HG03378 (cell line): Measurements from ENCODE around the gene MCOLN2.
A peak's percentile ranks its signal among the peaks of the same experiment; 100 is the strongest.
"Not testable (repeated sequence)": the region's sequence is repeated elsewhere in the genome, so short reads cannot be mapped to it uniquely, and the experiment has no call there.

Experiments
- ATAC-seq: cut with Tn5 transposase; IDR thresholded peaks from one replicate; pipeline ENCODE4 v1.9.1; 2021; ENCODE audit warnings: mild to moderate bottlenecking, moderate library complexity; ENCODE audit not compliant: unreplicated experiment

The MCOLN2 gene

GRCh38 chr1:84944767-84945486 lies 52.0 kb downstream of the MCOLN2 start:
- ATAC-seq = peak; percentile 88

- no peak for ATAC-seq
Measured at GRCh38 chr1:84941843-84942242, 55.1 kb downstream of the MCOLN2 start.

- no peak for ATAC-seq
Measured at GRCh38 chr1:84940481-84940880, 56.4 kb downstream of the MCOLN2 start.

GRCh38 chr1:84939761-84940160 lies 57.2 kb downstream of the MCOLN2 start:
- no peak for ATAC-seq

- no peak for ATAC-seq
Measured at GRCh38 chr1:84939151-84939550, 57.8 kb downstream of the MCOLN2 start.

GRCh38 chr1:84936116-84936810 lies 60.6 kb downstream of the MCOLN2 start:
- ATAC-seq = no peak

GRCh38 chr1:84933011-84933611 lies 63.8 kb downstream of the MCOLN2 start:
- no peak for ATAC-seq

- no peak for ATAC-seq
Measured at GRCh38 chr1:84930831-84931230, 66.1 kb downstream of the MCOLN2 start.

- ATAC-seq = no peak
Measured at GRCh38 chr1:84930329-84930728, 66.6 kb downstream of the MCOLN2 start.

GRCh38 chr1:84929581-84929980 lies 67.3 kb downstream of the MCOLN2 start:
- no peak for ATAC-seq

- ATAC-seq = no peak
Measured at GRCh38 chr1:84928979-84929378, 67.9 kb downstream of the MCOLN2 start.

- no peak for ATAC-seq
Measured at GRCh38 chr1:84923317-84923716, 73.6 kb downstream of the MCOLN2 start.

- no peak for ATAC-seq
Measured at GRCh38 chr1:84920159-84920558, 76.8 kb downstream of the MCOLN2 start.

GRCh38 chr1:84919461-84919970 lies 77.4 kb downstream of the MCOLN2 start:
- ATAC-seq = no peak

GRCh38 chr1:84918726-84919336 lies 78.1 kb downstream of the MCOLN2 start:
- no peak for ATAC-seq

- no peak for ATAC-seq
Measured at GRCh38 chr1:84916897-84917296, 80.0 kb downstream of the MCOLN2 start.

GRCh38 chr1:84913555-84913892 lies 83.4 kb downstream of the MCOLN2 start:
- ATAC-seq = no peak

GRCh38 chr1:84912726-84913554 lies 84.0 kb downstream of the MCOLN2 start:
- no peak for ATAC-seq

GRCh38 chr1:84908746-84909464 lies 88.0 kb downstream of the MCOLN2 start:
- ATAC-seq = not testable (repeated sequence)
